Measurements from ENCODE around the gene PNPO. TPM values are rescaled to one million over a fixed set of nuclear protein-coding genes. Genes with fewer than 3 reads are reported as not detected.

Gene PNPO
- total and polyA plus RNA-seq, 2 of the 13 experiments (the other 11 are each of a cell fraction or from before 2014, with no cell fraction given), result 47.9 to 63.3 TPM

GRCh38 chr17:47978324-47978723, 37.0 kb downstream of the PNPO start (continued):
- TF ChIP-seq ZGPAT (CRISPR knock-in tag; IDR thresholded peaks at IDR 0.05) (no peak), ZNF777 (CRISPR knock-in tag; IDR thresholded peaks at IDR 0.05) (no peak), ZNF609 (CRISPR knock-in tag; IDR thresholded peaks at IDR 0.05; ENCODE audit: borderline replicate concordance) (no peak), ZBTB37 (CRISPR knock-in tag; IDR thresholded peaks at IDR 0.05) (no peak), KDM4B (CRISPR knock-in tag; IDR thresholded peaks at IDR 0.05) (no peak), ZNF451 (CRISPR knock-in tag; IDR thresholded peaks at IDR 0.05) (no peak), ZNF615 (CRISPR knock-in tag; IDR thresholded peaks at IDR 0.05; ENCODE audit: borderline replicate concordance) (no peak), ZNF205 (CRISPR knock-in tag; IDR thresholded peaks at IDR 0.05) (no peak), NR1H2 (CRISPR knock-in tag; IDR thresholded peaks at IDR 0.05; ENCODE audit: borderline replicate concordance, low read depth) (no peak), PITX1 (CRISPR knock-in tag; IDR thresholded peaks at IDR 0.05) (peak; percentile 68; the same call in 1 of the 2 replicates), GATA4 (IDR thresholded peaks at IDR 0.05; ENCODE audit: borderline replicate concordance, low read depth) (no peak), CTCF (CRISPR knock-in tag; IDR thresholded peaks at IDR 0.05) (peak; percentile 87), ZNF574 (CRISPR knock-in tag; IDR thresholded peaks at IDR 0.05) (peak; percentile 52; the same call in 1 of the 2 replicates)
- TF ChIP-seq, protein P1, sequence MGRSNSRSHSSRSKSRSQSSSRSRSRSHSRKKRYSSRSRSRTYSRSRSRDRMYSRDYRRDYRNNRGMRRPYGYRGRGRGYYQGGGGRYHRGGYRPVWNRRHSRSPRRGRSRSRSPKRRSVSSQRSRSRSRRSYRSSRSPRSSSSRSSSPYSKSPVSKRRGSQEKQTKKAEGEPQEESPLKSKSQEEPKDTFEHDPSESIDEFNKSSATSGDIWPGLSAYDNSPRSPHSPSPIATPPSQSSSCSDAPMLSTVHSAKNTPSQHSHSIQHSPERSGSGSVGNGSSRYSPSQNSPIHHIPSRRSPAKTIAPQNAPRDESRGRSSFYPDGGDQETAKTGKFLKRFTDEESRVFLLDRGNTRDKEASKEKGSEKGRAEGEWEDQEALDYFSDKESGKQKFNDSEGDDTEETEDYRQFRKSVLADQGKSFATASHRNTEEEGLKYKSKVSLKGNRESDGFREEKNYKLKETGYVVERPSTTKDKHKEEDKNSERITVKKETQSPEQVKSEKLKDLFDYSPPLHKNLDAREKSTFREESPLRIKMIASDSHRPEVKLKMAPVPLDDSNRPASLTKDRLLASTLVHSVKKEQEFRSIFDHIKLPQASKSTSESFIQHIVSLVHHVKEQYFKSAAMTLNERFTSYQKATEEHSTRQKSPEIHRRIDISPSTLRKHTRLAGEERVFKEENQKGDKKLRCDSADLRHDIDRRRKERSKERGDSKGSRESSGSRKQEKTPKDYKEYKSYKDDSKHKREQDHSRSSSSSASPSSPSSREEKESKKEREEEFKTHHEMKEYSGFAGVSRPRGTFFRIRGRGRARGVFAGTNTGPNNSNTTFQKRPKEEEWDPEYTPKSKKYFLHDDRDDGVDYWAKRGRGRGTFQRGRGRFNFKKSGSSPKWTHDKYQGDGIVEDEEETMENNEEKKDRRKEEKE (IDR thresholded peaks at IDR 0.05), result no peak
